Measurements from ENCODE around the gene COBL.

The COBL gene

GRCh38 chr7:51290304-51290637 lies 26.3 kb downstream of the COBL start:
- no peak overlapping the region for H3K4me3 ChIP-seq (ENCODE audit: low read depth, low read length)
- TF ChIP-seq CTCF (conservative IDR thresholded peaks at IDR 0.05; ENCODE audit: low read depth, low read length), result no peak
- DNase-seq (ENCODE audit: low read depth), result no peak

GRCh38 chr7:51289623-51290303 lies 26.8 kb downstream of the COBL start:
- TF ChIP-seq CTCF (conservative IDR thresholded peaks at IDR 0.05; ENCODE audit: low read depth, low read length), result no peak
- no peak for DNase-seq (ENCODE audit: low read depth)
- H3K4me3 ChIP-seq (ENCODE audit: low read depth, low read length), result no peak overlapping the region

GRCh38 chr7:51288896-51289622 lies 27.6 kb downstream of the COBL start:
- no peak overlapping the region for H3K4me3 ChIP-seq (ENCODE audit: low read depth, low read length)
- DNase-seq (ENCODE audit: low read depth), result no peak
- TF ChIP-seq CTCF (conservative IDR thresholded peaks at IDR 0.05; ENCODE audit: low read depth, low read length), result no peak

- DNase-seq (ENCODE audit: low read depth), result no peak
- TF ChIP-seq CTCF (conservative IDR thresholded peaks at IDR 0.05; ENCODE audit: low read depth, low read length), result no peak
- no peak overlapping the region for H3K4me3 ChIP-seq (ENCODE audit: low read depth, low read length)
Observed at GRCh38 chr7:51286401-51286800, 30.2 kb downstream of the COBL start.

- no peak overlapping the region for H3K4me3 ChIP-seq (ENCODE audit: low read depth, low read length)
- no peak for TF ChIP-seq CTCF (conservative IDR thresholded peaks at IDR 0.05; ENCODE audit: low read depth, low read length)
- DNase-seq (ENCODE audit: low read depth), result no peak
Observed at GRCh38 chr7:51280156-51280555, 36.5 kb downstream of the COBL start.

GRCh38 chr7:51279391-51280023 lies 37.1 kb downstream of the COBL start:
- no peak for TF ChIP-seq CTCF (conservative IDR thresholded peaks at IDR 0.05; ENCODE audit: low read depth, low read length)
- DNase-seq (ENCODE audit: low read depth), result no peak
- H3K4me3 ChIP-seq (ENCODE audit: low read depth, low read length), result no peak overlapping the region

Data from choroid plexus epithelial cell (primary cell).